ENCODE data around the gene PDE3B. TPM values are rescaled to one million over a fixed set of nuclear protein-coding genes. Genes with fewer than 3 reads are reported as not detected.

Gene PDE3B
- total RNA-seq, 1 donor from 2014 or later = 24.3 TPM

GRCh38 chr11:14906578-14906977 lies 263.0 kb downstream of the PDE3B start:
- H3K9me3 Mint-ChIP-seq = no peaks in the 10 kb centered on the region
- no peak overlapping the region for H3K27ac Mint-ChIP-seq (ENCODE audit: unreplicated experiment)
- peaks cover 4% of the 10 kb centered on the region for H3K4me1 Mint-ChIP-seq
- DNase-seq (ENCODE audit: low read depth, low spot score) = no peak
- no peak for TF ChIP-seq CTCF (conservative IDR thresholded peaks at IDR 0.05)
- no peaks in the 10 kb centered on the region for H3K27me3 Mint-ChIP-seq (ENCODE audit: low read depth)
- H3K36me3 Mint-ChIP-seq (ENCODE audit: low read depth) = no peaks in the 10 kb centered on the region
- no peak overlapping the region for H3K4me3 Mint-ChIP-seq

- Mint-ChIP-seq H3K4me1 (peaks cover 4% of the 10 kb centered on the region), H3K4me3 (no peak overlapping the region), H3K27ac (ENCODE audit: unreplicated experiment) (no peak overlapping the region), H3K9me3 (no peaks in the 10 kb centered on the region), H3K36me3 (ENCODE audit: low read depth) (no peaks in the 10 kb centered on the region), H3K27me3 (ENCODE audit: low read depth) (no peaks in the 10 kb centered on the region)
- TF ChIP-seq CTCF (conservative IDR thresholded peaks at IDR 0.05) = no peak
- no peak for DNase-seq (ENCODE audit: low read depth, low spot score)
Measured at GRCh38 chr11:14906993-14907392, 263.4 kb downstream of the PDE3B start.

GRCh38 chr11:14907411-14908213 lies 264.0 kb downstream of the PDE3B start:
- no peaks in the 10 kb centered on the region for H3K27me3 Mint-ChIP-seq (ENCODE audit: low read depth)
- no peaks in the 10 kb centered on the region for H3K36me3 Mint-ChIP-seq (ENCODE audit: low read depth)
- no peaks in the 10 kb centered on the region for H3K9me3 Mint-ChIP-seq
- peak overlapping the region; percentile 89 for H3K27ac Mint-ChIP-seq (ENCODE audit: unreplicated experiment)
- DNase-seq (ENCODE audit: low read depth, low spot score) = peak; percentile 78
- TF ChIP-seq CTCF (conservative IDR thresholded peaks at IDR 0.05) = peak; percentile 76
- H3K4me3 Mint-ChIP-seq = no peak overlapping the region
- H3K4me1 Mint-ChIP-seq = peaks cover 4% of the 10 kb centered on the region

GRCh38 chr11:14908214-14908880 lies 264.7 kb downstream of the PDE3B start:
- peak; percentile 71 for TF ChIP-seq CTCF (conservative IDR thresholded peaks at IDR 0.05)
- H3K9me3 Mint-ChIP-seq = no peaks in the 10 kb centered on the region
- H3K27ac Mint-ChIP-seq (ENCODE audit: unreplicated experiment) = no peak overlapping the region
- no peaks in the 10 kb centered on the region for H3K27me3 Mint-ChIP-seq (ENCODE audit: low read depth)
- no peak overlapping the region for H3K4me3 Mint-ChIP-seq
- DNase-seq (ENCODE audit: low read depth, low spot score) = no peak
- H3K4me1 Mint-ChIP-seq = peaks cover 4% of the 10 kb centered on the region
- no peaks in the 10 kb centered on the region for H3K36me3 Mint-ChIP-seq (ENCODE audit: low read depth)

GRCh38 chr11:14914536-14914935 lies 270.9 kb downstream of the PDE3B start:
- H3K27me3 Mint-ChIP-seq (ENCODE audit: low read depth) = peaks cover 4% of the 10 kb centered on the region
- H3K27ac Mint-ChIP-seq (ENCODE audit: unreplicated experiment) = peak overlapping the region; percentile 3
- no peaks in the 10 kb centered on the region for H3K4me1 Mint-ChIP-seq
- H3K9me3 Mint-ChIP-seq = no peaks in the 10 kb centered on the region
- DNase-seq (ENCODE audit: low read depth, low spot score) = no peak
- no peak overlapping the region for H3K4me3 Mint-ChIP-seq
- TF ChIP-seq CTCF (conservative IDR thresholded peaks at IDR 0.05) = no peak
- no peaks in the 10 kb centered on the region for H3K36me3 Mint-ChIP-seq (ENCODE audit: low read depth)
